Measurements from ENCODE around the gene ZNG1A. TPM values are rescaled to one million over a fixed set of nuclear protein-coding genes. Genes with fewer than 3 reads are reported as not detected.
A peak's percentile ranks its signal among the peaks of the same experiment; 100 is the strongest.

ZNG1A gene
- total and polyA plus RNA-seq, 9 of the 15 experiments (the other 6 are each of a cell fraction or from before 2014, with no cell fraction given), result 20.7 to 90.6 (median 41.7) TPM

GRCh38 chr9:221989-222776, 43.3 kb upstream of the ZNG1A start (continued):
- no peak for TF ChIP-seq ZNF518B (CRISPR knock-in tag; IDR thresholded peaks at IDR 0.05)
- no peak for TF ChIP-seq TAL1 (IDR thresholded peaks at IDR 0.05)
- TF ChIP-seq E4F1 (CRISPR knock-in tag; IDR thresholded peaks at IDR 0.05; ENCODE audit: borderline replicate concordance), result no peak
- TF ChIP-seq NEUROD1 (IDR thresholded peaks at IDR 0.05; ENCODE audit: borderline replicate concordance, low read depth, low read length, partially characterized antibody), result no peak
- no peak for TF ChIP-seq DIDO1 (tag; IDR thresholded peaks at IDR 0.05; ENCODE audit: low read depth)
- TF ChIP-seq MLX (CRISPR knock-in tag; conservative IDR thresholded peaks at IDR 0.05), result no peak
- TF ChIP-seq HDAC2 (IDR thresholded peaks at IDR 0.05), result no peak
- TF ChIP-seq ZNF277 (CRISPR knock-in tag; IDR thresholded peaks at IDR 0.05; ENCODE audit: borderline replicate concordance), result no peak
- no peak for TF ChIP-seq ZNF79 (CRISPR knock-in tag; IDR thresholded peaks at IDR 0.05; ENCODE audit: low read depth)
- TF ChIP-seq CEBPG (CRISPR knock-in tag; IDR thresholded peaks at IDR 0.05), result peak; percentile 50
- peak; percentile 42 to 49; a peak in 2 of 4 replicates for TF ChIP-seq CEBPG (tag; conservative IDR thresholded peaks at IDR 0.05 in 1 of 2, IDR thresholded peaks at IDR 0.05 in 1 of 2)
- no peak for TF ChIP-seq SIN3B (IDR thresholded peaks at IDR 0.05; ENCODE audit: low read depth)
- peak; percentile 18; the same call in 1 of the 2 replicates for TF ChIP-seq SOX6 (IDR thresholded peaks at IDR 0.05)
- 0 out of 2 replicates have a peak, but pooled peaks have one; percentile 18 for TF ChIP-seq POLR2H (tag; IDR thresholded peaks at IDR 0.05; ENCODE audit: low read depth)
- no peak for TF ChIP-seq BRCA1 (IDR thresholded peaks at IDR 0.05)
- TF ChIP-seq BRCA1 (CRISPR knock-in tag; IDR thresholded peaks at IDR 0.05), result no peak
- no peak for TF ChIP-seq ZNF699 (CRISPR knock-in tag; IDR thresholded peaks at IDR 0.05; ENCODE audit: insufficient replicate concordance)
- TF ChIP-seq CEBPB (tag; IDR thresholded peaks at IDR 0.05), result peak; percentile 84
- TF ChIP-seq RBM25 (IDR thresholded peaks at IDR 0.05; ENCODE audit: low read depth, low read length, severe bottlenecking), result peak; percentile 36
- no peak for TF ChIP-seq ZNF57 (CRISPR knock-in tag; IDR thresholded peaks at IDR 0.05)
